ENCODE results near the gene PRDX2. TPM values are rescaled to one million over a fixed set of nuclear protein-coding genes. Genes with fewer than 3 reads are reported as not detected.
A peak's percentile ranks its signal among the peaks of the same experiment; 100 is the strongest.
"Not testable (repeated sequence)": the region's sequence is repeated elsewhere in the genome, so short reads cannot be mapped to it uniquely, and the experiment has no call there.

PRDX2 gene
- total RNA-seq, 1 experiment from 2014 or later: 216 TPM

DNA sequence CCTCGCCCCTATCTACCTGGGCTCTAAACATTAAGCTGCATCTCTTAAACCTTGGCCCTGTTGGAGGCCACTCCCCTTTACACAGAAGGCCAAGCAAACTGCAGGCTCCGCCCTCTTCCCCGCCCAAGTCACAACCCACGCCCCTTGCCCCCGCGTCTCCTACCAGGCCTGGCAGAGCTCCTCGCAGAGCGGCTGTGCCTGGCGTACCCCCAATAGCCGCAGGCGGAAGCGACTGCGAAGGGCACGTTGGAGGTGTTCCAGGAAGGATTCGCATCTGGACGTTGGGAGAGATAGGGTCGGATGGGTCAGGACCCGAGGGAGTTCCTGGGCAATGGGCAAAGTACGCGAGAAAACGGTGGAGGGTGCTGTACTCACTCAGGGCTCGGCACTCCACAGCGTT, 26.9 kb upstream of the PRDX2 start:
- DNase-seq (ENCODE audit: extremely low read depth, low read depth): no peak

DNA sequence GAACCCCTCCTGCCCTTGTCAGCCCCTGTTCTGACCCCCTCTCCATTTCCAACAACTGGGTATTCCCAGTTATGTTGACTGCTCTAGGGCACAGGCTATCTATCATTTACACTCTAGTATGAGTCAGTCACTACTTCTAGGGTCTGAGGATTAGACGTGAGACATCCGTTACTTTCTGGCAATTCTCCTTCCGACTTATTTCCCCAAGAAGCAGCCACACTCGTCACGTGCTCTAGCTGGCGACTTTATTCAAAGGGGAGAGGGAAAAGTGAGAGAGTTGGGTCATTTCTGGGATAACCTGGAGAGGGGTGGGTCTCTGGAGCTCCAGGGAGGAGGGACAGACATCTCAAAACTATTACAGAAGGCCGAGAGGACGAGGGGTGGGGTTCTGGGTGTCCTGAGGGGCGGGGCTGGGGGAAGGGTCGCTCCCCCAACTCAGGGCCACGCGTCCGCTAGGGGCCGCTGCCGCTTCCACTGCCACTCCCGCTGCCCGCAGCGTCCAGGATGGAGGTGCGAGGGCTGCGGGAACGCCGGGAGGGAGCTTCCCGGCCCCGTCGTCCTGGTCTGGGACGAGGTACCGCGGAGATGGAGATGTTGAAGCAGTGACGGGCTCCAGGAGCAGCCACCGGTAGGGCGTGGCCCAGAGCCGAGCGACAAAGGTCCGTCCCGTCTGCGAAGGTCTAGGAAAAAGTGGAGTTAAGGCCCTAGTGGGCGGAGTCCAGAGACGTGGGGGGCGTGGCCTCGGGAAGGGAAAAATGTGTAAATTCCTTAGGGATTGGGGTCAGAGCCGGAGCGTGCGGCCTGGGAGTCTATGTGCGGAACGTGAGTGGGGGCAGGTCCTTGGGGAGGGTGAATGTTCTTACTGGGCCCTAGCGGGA, 23.9 kb upstream of the PRDX2 start:
- DNase-seq (ENCODE audit: extremely low read depth, low read depth): no peak

DNA sequence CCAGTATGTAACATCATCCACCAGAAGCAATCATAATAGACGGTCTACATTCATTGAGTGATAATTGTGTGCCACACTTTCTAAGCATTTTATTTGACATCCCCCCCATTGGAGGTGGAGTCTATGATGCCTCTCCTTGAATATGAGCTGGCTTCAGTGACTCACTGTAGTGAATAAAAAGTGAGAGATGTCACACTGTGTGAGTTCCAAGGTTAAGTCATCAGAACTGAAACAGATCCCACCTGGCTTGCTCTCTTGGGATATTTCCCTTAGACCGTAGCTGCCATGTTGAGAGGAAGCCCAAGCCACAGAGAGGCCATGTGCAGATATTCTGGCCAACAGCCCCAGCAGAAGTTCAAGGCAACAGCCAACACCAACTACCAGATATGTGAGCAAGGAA, 20.2 kb upstream of the PRDX2 start:
- DNase-seq (ENCODE audit: extremely low read depth, low read depth): no peak

DNA sequence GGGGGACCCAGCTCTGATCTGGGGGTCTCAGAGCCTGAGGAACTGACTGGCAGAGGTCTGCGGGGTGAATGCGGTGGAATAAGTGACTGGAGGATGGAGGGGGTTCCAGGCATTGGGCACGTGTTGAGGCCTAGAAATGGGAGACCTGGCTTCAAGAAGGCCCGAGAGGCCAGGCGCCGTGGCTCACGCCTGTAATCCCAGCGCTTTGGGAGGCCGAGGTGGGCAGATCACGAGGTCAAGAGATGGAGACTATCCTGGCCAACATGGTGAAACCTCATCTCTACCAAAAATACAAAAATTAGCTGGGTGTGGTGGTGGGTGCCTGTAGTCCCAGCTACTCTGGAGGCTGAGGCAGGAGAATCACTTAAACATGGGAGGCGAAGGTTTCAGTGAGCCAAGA, 16.2 kb upstream of the PRDX2 start:
- DNase-seq (ENCODE audit: extremely low read depth, low read depth): not testable (repeated sequence)

DNA sequence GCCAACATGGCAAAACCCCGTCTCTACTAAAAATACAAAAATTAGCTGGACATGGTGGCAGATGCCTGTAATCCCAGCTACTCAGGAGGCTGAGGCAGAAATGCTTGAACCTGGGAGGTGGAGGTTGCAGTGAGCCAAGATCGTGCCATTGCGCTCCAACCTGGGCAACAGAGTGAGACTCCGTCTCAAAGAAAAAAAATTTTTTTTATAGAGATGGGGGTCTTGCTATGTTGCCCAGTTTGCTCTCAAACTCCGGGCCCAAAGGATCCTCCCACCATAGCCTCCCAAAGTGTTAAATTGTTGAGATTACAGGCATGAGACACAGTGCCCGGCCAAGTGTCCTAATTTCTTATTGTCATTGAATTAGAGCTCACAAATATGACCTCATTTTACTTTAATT, 15.6 kb upstream of the PRDX2 start:
- DNase-seq (ENCODE audit: extremely low read depth, low read depth): not testable (repeated sequence)

DNA sequence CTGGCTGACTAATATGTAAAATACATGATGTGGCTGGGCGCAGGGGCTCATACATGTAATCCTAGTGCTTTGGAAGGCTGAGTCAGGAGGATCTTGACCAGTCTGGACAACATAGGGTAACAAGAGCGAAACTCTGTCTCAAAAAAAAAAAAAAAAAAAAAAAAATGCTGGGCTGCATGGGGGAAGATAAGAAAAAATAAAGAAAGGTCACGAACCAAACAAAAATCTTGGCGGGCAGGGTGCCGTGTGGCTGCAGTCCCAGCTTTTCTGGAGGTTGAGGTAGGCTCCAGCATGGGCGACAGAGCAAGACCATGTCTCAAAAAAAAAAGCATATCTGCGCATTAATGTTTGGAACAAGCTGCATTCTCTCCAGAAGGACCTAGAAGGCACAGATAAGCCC, 13.5 kb upstream of the PRDX2 start:
- no peak for DNase-seq (ENCODE audit: extremely low read depth, low read depth)

DNA sequence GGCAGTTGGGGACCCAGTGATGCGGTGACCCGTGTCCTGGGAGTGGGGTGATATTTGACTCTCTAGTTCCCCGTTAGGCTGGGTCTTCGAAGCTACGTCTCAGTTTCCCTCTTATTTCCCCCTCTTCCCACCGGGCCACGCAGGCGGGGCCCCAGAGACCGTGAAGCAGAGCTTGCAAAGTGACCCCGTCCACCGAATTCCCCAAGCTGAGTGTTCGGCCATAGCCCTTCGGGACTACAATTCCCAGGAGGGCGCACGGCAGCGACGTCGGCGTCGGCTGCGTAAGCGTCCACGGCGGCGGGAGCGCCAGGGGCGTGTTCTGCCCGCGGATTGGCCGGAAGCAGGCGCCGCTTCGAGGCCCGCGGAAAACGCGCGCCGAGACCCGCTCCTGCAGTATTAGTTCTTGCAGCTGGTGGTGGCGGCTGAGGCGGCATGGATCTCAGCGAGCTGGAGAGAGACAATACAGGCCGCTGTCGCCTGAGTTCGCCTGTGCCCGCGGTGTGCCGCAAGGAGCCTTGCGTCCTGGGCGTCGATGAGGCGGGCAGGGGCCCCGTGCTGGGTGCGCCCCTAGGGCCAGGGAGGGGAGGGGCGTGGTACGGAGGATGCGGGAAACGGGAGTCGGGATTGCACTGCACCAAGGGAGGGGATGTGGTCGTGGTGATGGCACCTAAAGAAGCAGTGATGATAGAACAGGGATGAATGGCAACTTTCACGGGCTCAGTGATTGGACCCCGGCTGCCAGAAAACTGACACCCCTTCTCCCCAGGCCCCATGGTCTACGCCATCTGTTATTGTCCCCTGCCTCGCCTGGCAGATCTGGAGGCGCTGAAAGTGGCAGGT, 4.9 kb upstream of the PRDX2 start, which contains the start of gene RNASEH2A:
Gene RNASEH2A (plus strand): TSS at position 343 of the 840 bp plus-strand sequence. CDS start 90 bp downstream, at position 433.
- DNase-seq (ENCODE audit: extremely low read depth, low read depth): peak; percentile 75

DNA sequence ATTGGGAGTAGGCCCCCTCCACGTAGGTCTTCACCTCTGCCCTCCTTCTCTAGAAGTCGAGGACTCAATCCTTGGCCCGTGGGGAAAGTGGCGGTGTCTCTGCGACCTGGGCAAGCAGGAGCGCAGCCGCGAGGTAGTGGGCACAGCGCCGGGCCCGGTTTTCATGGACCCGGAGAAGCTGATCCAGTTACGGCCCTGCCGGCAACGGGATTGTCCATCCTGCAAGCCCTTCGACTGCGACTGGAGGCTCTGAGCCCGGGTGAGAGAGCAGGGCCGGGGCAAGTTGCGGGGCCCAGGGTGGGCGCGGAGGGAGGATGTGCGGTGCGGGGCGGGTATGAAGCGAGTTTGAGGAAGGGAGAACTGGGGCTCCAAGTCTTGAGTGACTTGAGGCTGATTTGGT, 2.5 kb upstream of the PRDX2 start:
- DNase-seq (ENCODE audit: extremely low read depth, low read depth): no peak

DNA sequence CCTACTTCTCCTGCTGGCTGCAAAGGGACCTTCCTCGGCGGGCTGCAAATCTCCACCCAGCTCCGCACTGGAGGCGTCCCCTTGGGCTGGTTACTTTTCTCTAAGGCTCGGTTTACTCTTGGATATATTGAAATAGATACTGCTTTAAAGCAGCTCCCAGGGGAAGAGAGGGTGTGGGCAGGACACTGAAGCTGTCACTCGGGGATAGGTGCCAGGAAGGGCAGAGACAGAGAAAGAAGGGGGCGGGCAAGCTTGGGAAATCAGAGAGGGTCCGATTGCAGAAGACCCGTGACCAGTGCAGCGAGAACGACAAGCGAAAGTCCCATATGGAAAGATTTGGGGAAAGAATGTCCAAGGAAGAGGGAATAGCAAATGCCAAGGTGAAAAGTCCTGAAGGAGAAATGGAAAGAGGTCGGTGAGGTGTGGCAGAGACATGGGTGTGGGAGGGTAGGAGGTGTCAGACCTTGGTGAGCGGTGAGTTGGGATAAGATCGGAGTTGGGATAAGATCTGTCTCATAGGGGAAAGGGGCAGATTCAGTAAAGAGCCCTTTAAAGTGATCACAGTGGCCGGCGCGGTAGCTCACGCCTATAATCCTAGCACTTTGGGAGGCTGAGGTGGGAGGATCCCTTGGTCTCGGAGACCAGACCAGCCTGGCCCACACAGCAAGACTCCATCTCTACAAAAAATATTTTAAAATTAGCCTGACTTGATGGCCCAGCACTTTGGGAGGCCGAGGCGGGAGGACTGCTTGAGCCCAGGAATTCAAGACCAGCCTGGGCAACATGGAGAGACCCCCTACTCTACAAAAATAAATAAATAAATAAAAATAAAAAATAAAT, 887 bp upstream of the PRDX2 start:
- no peak for DNase-seq (ENCODE audit: extremely low read depth, low read depth)

DNA sequence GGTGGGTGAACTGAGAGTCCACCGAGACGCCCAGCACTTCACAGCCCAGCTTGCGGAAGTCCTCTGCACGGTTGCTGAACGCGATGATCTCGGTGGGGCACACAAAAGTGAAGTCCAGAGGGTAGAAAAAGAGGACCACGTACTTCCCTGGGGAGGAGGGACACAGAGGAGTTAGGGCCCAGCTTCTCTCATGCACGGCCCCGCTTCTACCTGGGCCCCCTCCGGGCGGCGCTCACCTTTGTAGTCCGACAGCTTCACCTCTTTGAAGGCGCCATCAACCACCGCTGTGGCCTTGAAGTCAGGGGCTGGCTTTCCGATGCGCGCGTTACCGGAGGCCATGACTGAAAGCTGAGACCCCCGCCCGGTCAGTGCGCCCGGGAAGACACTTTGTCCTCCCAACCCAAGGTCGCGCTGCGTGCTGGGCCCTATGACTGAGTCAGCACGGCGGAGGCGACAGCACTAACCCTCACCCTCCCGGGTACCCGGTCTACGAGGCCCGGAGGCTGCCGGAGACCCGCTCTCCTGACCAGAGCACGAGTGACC, 606 bp downstream of the PRDX2 start:
- DNase-seq (ENCODE audit: extremely low read depth, low read depth): no peak

DNA sequence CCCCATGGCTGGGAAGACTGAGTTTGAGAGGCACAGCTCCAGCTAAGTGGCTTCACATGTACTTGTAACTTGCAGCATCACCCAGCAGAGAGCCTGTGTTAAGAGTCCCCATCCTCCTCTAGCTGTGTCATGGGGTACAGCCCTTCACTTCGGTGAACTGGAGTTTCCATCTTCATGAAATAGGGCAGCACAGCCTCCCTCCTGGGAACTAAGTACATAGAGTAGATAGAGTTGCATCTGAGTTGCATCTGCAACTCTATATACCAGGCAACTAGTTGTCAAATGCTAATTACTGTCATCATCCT, 1.2 kb downstream of the PRDX2 start:
- no peak for DNase-seq (ENCODE audit: extremely low read depth, low read depth)

DNA sequence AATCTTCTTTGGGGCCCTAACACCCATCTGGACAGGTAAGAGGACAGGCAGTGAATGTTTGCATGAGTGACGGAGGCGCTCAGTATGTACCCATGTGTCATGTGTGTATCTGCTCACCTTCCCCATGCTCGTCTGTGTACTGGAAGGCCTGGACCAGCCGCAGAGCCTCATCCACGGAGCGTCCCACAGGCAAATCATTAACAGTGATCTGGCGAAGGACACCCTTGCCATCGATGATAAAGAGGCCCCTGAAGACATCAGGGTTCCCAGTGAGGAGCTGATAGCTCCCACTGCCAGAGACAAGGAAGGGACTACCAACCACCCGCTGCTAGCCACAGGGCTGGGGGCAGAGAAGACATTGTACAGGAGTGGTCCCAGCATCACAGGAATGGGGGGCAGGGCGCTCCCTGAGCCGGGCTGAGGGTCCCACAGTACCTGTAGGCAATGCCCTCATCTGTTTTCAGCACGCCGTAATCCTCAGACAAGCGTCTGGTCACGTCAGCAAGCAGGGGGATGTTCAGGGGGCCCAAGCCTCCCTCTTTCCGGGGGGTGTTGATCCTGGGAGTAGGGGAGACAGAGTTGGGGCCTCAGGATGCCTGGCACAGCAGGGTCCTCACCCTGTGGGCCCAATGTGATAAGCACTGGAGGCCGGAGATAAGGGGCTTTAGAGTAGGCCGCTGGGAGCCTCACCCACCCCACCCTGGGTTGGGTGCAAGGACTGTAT, 1.7 kb downstream of the PRDX2 start:
- no peak for DNase-seq (ENCODE audit: extremely low read depth, low read depth)

DNA sequence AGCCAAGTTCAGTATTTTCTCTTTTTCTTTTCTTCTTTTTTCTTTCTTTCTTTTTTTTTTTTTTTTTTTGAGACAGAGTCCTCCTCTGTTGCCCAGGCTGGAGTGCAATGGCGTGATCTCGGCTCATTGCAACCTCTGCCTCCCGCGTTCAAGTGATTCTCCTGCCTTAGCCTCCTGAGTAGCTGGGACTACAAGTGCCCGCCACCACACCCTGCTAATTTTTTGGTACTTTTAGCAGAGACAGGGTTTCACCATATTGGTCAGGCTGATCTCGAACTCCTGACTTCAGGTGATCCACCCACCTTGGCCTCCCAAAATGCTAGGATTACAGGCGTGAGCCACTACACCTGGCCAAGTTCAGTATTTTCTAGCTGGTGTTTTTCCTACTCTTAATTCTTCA, 4.0 kb downstream of the PRDX2 start:
- not testable (repeated sequence) for DNase-seq (ENCODE audit: extremely low read depth, low read depth)

DNA sequence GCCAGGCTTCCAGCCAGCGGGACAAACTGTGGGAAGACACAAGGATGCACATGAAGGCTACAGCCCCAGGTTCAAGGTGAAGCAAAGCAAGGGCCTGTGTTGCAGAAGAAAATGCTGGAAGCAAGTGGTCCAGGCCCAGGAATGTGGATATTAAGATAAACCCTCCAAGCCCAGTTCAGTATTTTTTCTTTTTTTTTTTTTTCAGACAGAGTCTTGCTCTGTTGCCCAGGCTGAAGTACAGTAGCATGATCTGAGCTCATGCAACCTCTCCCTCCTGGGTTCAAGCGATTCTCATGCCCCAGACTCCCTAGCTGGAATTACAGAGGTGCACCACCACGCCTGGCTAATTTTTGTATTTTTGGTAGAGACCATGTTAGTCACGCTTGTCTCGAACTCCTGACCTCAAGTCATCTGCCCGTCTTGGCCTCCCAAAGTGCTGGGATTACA, 4.4 kb downstream of the PRDX2 start:
- no peak for DNase-seq (ENCODE audit: extremely low read depth, low read depth)

DNA sequence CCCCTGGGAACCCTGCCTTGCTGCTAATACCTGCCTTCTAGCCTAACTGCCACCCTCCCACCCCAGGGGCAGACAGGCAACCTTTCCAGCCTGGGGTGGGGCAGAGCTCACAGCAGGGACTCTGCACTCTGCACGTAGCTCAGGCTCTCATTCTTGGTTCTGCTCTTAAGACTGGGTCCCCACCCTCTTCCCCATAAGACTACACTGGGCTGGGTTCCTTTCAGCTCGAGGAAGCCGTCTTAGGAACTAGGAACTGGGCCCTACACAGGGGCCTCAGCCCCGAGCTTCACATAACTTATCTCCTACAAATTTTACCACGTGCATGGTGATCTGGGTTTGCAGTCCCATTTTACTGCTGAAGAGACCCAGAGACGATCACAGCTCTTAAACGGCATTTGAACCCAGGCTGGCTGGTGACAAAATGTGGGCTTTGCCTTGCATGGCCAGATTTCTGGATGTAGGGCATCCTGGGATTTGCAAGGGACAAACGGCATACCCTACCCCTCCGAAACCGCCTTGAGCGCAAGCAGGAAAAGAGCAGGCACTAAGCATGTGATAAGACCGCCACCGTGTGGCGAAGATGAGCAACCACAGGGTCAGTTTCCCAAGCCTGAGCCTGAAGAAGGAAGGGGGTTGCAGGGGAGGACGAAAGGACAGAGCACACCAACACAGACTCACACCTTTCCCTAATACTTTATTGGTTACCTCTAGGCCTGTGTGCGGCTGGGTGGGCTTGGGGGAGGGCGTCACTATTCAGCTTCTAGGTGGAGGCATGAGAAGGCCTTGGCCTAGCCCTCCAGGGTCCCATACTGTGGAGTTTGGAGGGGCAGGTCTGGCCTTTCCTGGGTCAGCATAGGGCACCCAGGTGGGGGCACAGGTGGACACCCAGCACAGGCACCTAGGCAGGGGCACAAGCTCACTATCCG, 5.2 kb downstream of the PRDX2 start:
- no peak for DNase-seq (ENCODE audit: extremely low read depth, low read depth)

DNA sequence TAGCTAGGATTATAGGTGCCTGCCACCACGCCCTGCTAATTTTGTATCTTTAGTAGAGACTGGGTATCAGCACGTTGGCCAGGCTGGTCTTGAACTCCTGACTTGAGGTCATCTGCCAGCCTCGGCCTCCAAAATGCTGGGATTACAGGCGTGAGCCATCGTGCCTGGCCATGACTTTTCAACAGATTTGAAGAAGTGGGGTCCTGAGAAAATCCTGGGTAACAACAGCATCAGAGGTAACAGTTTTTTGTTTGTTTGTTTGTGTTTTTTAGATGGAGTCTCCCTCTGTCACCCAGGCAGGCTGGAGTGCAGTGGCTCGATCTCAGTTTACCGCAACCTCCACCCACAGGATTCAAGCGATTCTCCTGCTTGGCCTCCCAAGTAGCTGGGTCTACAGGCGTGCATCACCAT, 6.6 kb downstream of the PRDX2 start:
- DNase-seq (ENCODE audit: extremely low read depth, low read depth): no peak

DNA sequence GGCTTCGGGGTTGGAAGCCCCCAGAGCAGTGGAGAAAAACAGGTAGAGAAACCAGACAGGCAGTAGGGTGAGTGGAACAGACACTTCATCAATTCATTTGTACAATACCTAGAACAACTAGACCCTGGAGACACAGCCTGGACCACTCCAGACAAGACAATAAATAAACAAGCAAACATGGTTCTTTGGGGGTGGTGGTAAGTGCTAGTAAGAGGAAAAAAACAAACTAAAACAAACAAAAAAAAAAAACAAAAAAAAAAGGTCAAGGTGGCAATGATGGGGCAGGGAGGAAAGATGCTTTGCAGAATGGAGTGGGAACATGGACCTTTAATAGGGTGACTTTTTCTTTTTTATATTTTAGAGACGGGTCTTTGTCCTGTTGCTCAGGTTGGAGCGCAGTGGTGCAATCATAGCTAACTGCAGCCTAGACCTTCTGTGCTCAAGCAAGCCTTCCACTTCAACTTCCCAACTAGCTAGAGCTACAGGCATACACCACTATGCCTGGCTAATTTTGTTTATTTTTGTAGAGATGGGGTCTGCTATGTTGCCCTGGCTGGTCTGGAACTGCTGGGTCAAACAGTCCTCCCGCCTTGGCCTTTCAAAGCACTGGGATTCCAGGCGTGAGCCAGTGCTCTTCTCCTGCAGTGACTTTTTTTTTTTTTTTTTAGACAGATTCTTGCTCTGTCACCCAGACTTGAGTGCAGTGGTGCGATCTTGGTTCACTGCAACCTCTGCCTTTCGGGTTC, 7.2 kb downstream of the PRDX2 start:
- DNase-seq (ENCODE audit: extremely low read depth, low read depth): no peak

Measured in NCI-H460 (cell line).